Peyer's patch (tissue), 4 donors: ENCODE results near the gene MPZ. TPM values are rescaled to one million over a fixed set of nuclear protein-coding genes. Genes with fewer than 3 reads are reported as not detected.

Experiments used
- DNase-seq, 3 donors: peaks; one replicate each; pipeline ENCODE4 v3.0.0-alpha.2; 2017 to 2019
- H3K27ac ChIP-seq, 4 donors: fragments of 200-600 bp; sonication (generic); one replicate each; pipeline ENCODE4 v1.5.1; 2016 to 2019
- H3K27me3 ChIP-seq, 2 donors: fragments of 200-600 bp; sonication (generic); one replicate each; pipeline ENCODE4 v1.5.1; 2019
- H3K36me3 ChIP-seq, 3 donors: fragments of 200-600 bp; sonication (generic); one replicate each; pipeline ENCODE4 v1.5.1; 2016 to 2019
- H3K4me1 ChIP-seq, 4 donors: fragments of 200-600 bp; sonication (generic); one replicate each; pipeline ENCODE4 v1.5.1; 2016 to 2019
- H3K4me3 ChIP-seq, 4 donors: fragments of 200-600 bp; sonication (generic); 1 replicate in 3 of 4; 2 replicates in 1 of 4; pipeline ENCODE4 v1.5.1; 2016 to 2019; ENCODE audit warnings: mild to moderate bottlenecking in 1 of 4
- H3K9me3 ChIP-seq, 4 donors: fragments of 200-600 bp; sonication (generic); one replicate each; pipeline ENCODE4 v1.5.1; 2016 to 2019; ENCODE audit warnings: mild to moderate bottlenecking in 1 of 4
- CTCF ChIP-seq, 6 experiments: fragments of 450-650 bp in 4 of 6; fragments of 200-600 bp in 2 of 6; sonication (generic) in 1 of 6; IDR thresholded peaks; one replicate each; pipeline ENCODE4 v1.5.1; 2017 to 2019; ENCODE audit warnings: antibody characterized with exemption in 6 of 6, mild to moderate bottlenecking in 3 of 6, moderate library complexity in 1 of 6
- POLR2A ChIP-seq, 2 donors: fragments of 450-650 bp; IDR thresholded peaks; one replicate each; pipeline ENCODE4 v1.5.1; 2017; ENCODE audit warnings: antibody characterized with exemption in 2 of 2, mild to moderate bottlenecking in 2 of 2, moderate library complexity in 2 of 2
- total RNA-seq, 4 donors: library from RNA; depleted of rRNA; stranded (reverse); fragments of >200 nt; gene quantifications; one replicate each; pipeline ENCODE4 v1.1.0, GENCODE V29; 2016

The MPZ gene
- total RNA-seq, 4 donors from 2014 or later = 1.5 to 3.3 (median 2.3) TPM; not detected in 1

GRCh38 chr1:161261261-161262235, 48.2 kb downstream of the MPZ start:
- peaks cover 0 to 9% of the 10 kb centered on the region in 2 donors for H3K27me3 ChIP-seq
- H3K9me3 ChIP-seq = peaks cover 0 to 11% (median 5%) of the 10 kb centered on the region in 4 donors
- no peak for TF ChIP-seq CTCF (IDR thresholded peaks at IDR 0.05)
- no peak for TF ChIP-seq POLR2A (IDR thresholded peaks at IDR 0.05)
- H3K27ac ChIP-seq = no peak overlapping the region
- H3K36me3 ChIP-seq = no peaks in the 10 kb centered on the region
- peaks cover 0 to 21% (median 0%) of the 10 kb centered on the region in 4 donors for H3K4me1 ChIP-seq
- DNase-seq = no peak
- H3K4me3 ChIP-seq = no peak overlapping the region

GRCh38 chr1:161260376-161261260, 49.1 kb downstream of the MPZ start:
- no peak overlapping the region for H3K4me3 ChIP-seq
- peaks cover 0 to 9% of the 10 kb centered on the region in 2 donors for H3K27me3 ChIP-seq
- H3K9me3 ChIP-seq = peaks cover 0 to 12% (median 5%) of the 10 kb centered on the region in 4 donors
- H3K36me3 ChIP-seq = no peaks in the 10 kb centered on the region
- peaks cover 0 to 21% (median 0%) of the 10 kb centered on the region in 4 donors for H3K4me1 ChIP-seq
- no peak for DNase-seq
- no peak overlapping the region for H3K27ac ChIP-seq
- TF ChIP-seq CTCF (IDR thresholded peaks at IDR 0.05) (no peak), POLR2A (IDR thresholded peaks at IDR 0.05) (no peak)

- TF ChIP-seq POLR2A (IDR thresholded peaks at IDR 0.05) (no peak), CTCF (IDR thresholded peaks at IDR 0.05) (no peak)
- Histone ChIP-seq H3K27me3 (peaks cover 0 to 9% of the 10 kb centered on the region in 2 donors), H3K27ac (no peak overlapping the region)
These were observed 50.0 kb downstream of the MPZ start for GRCh38 chr1:161259765-161260164.

GRCh38 chr1:161259345-161259702, 50.4 kb downstream of the MPZ start:
- H3K36me3 ChIP-seq = no peaks in the 10 kb centered on the region
- peaks cover 0 to 12% (median 5%) of the 10 kb centered on the region in 4 donors for H3K9me3 ChIP-seq
- H3K4me3 ChIP-seq = peak overlapping the region in 2 of 4 donors; percentile 53 to 59
- no peak for DNase-seq
- H3K27me3 ChIP-seq = peaks cover 0 to 9% of the 10 kb centered on the region in 2 donors
- peaks cover 0 to 21% (median 0%) of the 10 kb centered on the region in 4 donors for H3K4me1 ChIP-seq
- no peak overlapping the region for H3K27ac ChIP-seq
- no peak for TF ChIP-seq POLR2A (IDR thresholded peaks at IDR 0.05)
- TF ChIP-seq CTCF (IDR thresholded peaks at IDR 0.05) = no peak

More at GRCh38 chr1:161259765-161260164, 50.0 kb downstream of the MPZ start:
- no peak for DNase-seq
- Histone ChIP-seq H3K4me3 (no peak overlapping the region), H3K4me1 (peaks cover 0 to 21% (median 0%) of the 10 kb centered on the region in 4 donors), H3K36me3 (no peaks in the 10 kb centered on the region), H3K9me3 (peaks cover 0 to 12% (median 5%) of the 10 kb centered on the region in 4 donors)
